22Rv1 (cell line): ENCODE measurements around the gene TBC1D2.

Source experiments
- H3K27ac ChIP-seq: fragments of 450-650 bp; 2 replicates; pipeline ENCODE4 v1.5.1; 2017
- ZFX ChIP-seq: fragments of 450-650 bp; IDR thresholded peaks from 2 replicates; pipeline ENCODE4 v1.6.1; 2017; ENCODE audit warnings: antibody characterized with exemption, borderline replicate concordance
- TF ChIP-seq, protein P1 (sequence below): fragments of 450-650 bp; IDR thresholded peaks from 2 replicates; pipeline ENCODE4 v1.5.1; 2017; ENCODE audit warnings: mild to moderate bottlenecking

TBC1D2 gene

GRCh38 chr9:98219794-98220370 lies 35.6 kb downstream of the TBC1D2 start:
- TF ChIP-seq ZFX, result no peak
- TF ChIP-seq, protein P1, sequence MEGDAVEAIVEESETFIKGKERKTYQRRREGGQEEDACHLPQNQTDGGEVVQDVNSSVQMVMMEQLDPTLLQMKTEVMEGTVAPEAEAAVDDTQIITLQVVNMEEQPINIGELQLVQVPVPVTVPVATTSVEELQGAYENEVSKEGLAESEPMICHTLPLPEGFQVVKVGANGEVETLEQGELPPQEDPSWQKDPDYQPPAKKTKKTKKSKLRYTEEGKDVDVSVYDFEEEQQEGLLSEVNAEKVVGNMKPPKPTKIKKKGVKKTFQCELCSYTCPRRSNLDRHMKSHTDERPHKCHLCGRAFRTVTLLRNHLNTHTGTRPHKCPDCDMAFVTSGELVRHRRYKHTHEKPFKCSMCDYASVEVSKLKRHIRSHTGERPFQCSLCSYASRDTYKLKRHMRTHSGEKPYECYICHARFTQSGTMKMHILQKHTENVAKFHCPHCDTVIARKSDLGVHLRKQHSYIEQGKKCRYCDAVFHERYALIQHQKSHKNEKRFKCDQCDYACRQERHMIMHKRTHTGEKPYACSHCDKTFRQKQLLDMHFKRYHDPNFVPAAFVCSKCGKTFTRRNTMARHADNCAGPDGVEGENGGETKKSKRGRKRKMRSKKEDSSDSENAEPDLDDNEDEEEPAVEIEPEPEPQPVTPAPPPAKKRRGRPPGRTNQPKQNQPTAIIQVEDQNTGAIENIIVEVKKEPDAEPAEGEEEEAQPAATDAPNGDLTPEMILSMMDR, result no peak
- no peak overlapping the region for H3K27ac ChIP-seq

DNA sequence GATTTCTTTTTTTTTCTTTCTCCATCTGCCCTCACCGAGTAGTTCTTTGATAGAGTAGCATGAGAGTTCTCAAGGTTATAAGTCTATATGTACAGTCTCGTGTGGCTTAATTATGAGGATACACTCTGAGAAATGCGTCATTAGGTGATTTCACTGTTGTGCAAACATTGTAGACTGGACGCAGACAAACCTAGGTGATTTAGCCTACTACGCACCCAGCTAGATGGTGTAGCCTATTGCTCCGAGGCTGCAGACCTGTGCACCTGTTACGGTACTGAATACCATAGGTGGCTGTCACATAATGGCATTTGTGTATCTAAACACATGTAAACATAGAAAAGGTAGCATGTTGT lies 36.1 kb downstream of the TBC1D2 start:
- no peak overlapping the region for H3K27ac ChIP-seq
- TF ChIP-seq ZFX, result no peak

DNA sequence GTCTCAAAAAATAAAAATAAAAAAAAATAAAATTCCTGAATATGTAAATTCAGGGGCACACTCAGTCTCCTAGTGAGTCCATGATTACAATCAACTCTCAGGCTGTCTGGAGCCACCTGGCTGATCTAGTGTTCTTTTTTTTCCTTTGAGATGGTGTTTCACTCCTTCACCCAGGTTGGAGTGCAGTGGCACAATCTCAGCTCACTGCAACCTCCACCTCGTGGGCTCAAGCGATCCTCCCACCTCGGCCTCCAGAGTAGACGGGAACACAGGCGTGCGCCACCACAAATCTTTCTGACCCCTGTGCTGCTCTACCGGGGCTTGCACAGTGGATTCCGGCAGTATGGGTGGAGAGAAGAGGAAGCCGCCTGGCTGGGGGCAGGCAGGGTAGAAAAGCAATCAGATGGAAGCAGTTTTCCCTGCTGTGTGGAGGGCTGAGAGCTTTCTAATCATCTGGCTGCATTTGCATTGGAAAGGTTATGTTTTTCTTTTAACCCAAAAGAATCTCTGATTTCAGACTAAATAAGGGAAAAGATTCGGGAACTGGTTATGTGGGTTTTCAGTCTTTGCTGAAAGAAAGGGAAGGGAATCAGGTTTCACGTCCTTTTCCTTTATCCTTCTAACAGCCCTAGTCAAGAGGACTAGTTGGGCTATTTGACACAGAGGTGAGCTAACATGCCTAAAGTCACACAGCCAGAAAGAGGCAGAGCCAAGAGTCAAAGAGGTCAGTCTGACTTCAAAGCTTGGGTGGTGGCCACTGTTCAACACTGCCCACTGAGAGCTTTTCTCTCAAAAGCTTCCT lies 36.7 kb downstream of the TBC1D2 start:
- no peak overlapping the region for H3K27ac ChIP-seq
- TF ChIP-seq, protein P1, result no peak
- TF ChIP-seq ZFX, result no peak

DNA sequence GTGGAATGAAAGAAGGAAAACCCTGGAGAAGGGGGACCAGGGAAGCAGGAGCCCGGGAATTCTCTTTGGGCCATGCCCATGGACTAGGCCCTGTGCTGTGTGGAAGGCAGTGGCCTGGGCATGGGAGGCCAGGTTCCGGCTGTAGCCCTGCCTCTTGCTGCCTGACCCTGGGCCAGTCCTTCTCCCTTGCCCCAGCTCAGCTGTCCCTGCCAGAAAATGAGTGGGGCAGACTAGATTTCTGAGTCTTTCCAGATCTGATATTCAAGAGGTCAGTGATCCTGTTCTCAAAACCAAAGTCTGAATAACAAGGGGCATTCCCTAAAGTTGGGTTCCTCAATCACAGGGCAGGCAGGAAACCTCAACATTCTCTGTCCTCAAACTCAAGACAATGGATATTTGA lies 38.2 kb downstream of the TBC1D2 start:
- H3K27ac ChIP-seq, result no peak overlapping the region
- TF ChIP-seq, protein P1, result no peak
- TF ChIP-seq ZFX, result no peak

- H3K27ac ChIP-seq, result no peak overlapping the region
- TF ChIP-seq, protein P1, result no peak
- TF ChIP-seq ZFX, result no peak
These were observed 39.1 kb downstream of the TBC1D2 start for GRCh38 chr9:98216391-98216790.

GRCh38 chr9:98215821-98216220 lies 39.6 kb downstream of the TBC1D2 start:
- TF ChIP-seq, protein P1, result peak; percentile 68
- TF ChIP-seq ZFX, result no peak
- H3K27ac ChIP-seq, result no peak overlapping the region

DNA sequence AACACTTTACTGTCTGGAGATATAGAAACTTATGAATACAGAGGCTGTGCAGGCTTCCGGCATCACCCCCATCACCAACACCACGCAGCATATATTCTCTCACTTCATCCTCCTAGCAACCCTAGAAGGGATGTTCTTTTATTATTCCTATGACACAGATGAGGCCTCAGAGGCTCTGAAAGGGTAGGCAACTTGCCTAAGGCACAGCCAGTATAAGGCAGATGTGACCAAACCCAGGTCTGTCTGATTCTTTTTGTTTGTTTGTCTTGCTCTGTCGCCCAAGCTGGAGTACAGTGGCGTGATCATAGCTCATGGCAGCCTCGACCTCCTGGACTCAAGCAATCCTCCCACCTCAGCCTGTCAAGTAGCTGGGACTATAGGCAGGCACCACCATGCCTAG lies 40.2 kb downstream of the TBC1D2 start:
- no peak overlapping the region for H3K27ac ChIP-seq
- TF ChIP-seq, protein P1, result no peak
- no peak for TF ChIP-seq ZFX
